Neutrophil (primary cell): ENCODE measurements around the gene ZDHHC9.

Experiments
- H3K27ac ChIP-seq: fragments of 200-600 bp; sonication (generic); 2 replicates; pipeline ENCODE4 v1.5.1; 2016; ENCODE audit warnings: mild to moderate bottlenecking, moderate library complexity
- H3K27me3 ChIP-seq: fragments of 200-600 bp; sonication (generic); 2 replicates; pipeline ENCODE4 v1.6.0; 2016; ENCODE audit warnings: mild to moderate bottlenecking
- H3K36me3 ChIP-seq: fragments of 200-600 bp; sonication (generic); 2 replicates; pipeline ENCODE4 v1.5.1; 2017
- H3K4me1 ChIP-seq, 2 experiments: fragments of 200-600 bp in 1 of 2; sonication (generic) in 1 of 2; 1 replicate in 1 of 2; 2 replicates in 1 of 2; pipeline versions ENCODE4 v1.5.1 to v1.6.1; 2013 to 2016; ENCODE audit warnings: low read depth in 1 of 2, low read length in 1 of 2, mild to moderate bottlenecking in 1 of 2, moderate library complexity in 1 of 2; ENCODE audit not compliant: control insufficient read depth in 1 of 2, insufficient read depth in 1 of 2
- H3K4me3 ChIP-seq, 2 experiments: fragments of 200-600 bp in 1 of 2; sonication (generic) in 1 of 2; 1 replicate in 1 of 2; 2 replicates in 1 of 2; pipeline ENCODE4 v1.5.1; 2013 to 2016; ENCODE audit warnings: low read depth in 1 of 2, low read length in 1 of 2, mild to moderate bottlenecking in 1 of 2, moderate library complexity in 1 of 2
- H3K9me3 ChIP-seq: fragments of 200-600 bp; sonication (generic); 2 replicates; pipeline ENCODE4 v1.5.1; 2016
- TF ChIP-seq, protein P1 (sequence below): fragments of 200-600 bp; sonication (generic); IDR thresholded peaks from 2 replicates; pipeline ENCODE4 v1.5.1; 2016; ENCODE audit warnings: antibody characterized with exemption

ZDHHC9 gene

DNA sequence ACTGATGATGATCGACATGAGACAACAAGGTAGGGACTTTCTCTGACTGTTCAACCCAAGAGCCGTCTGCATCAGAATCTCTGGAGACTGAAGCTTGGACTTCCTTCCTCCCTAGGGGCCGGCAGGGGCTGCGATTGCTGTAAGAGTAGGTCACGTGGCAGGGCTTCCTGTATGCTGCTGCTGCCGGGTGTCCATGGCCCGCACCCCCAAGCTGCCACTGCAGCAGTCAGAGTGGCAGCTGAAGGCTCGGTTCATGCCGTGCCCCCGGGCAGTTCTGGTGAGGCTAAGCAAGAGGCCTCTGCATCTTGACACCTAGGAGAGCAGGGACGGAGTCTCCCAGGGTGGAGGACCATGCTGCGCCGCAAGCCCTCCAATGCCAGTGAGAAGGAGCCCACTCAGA lies 63.9 kb downstream of the ZDHHC9 start, which contains the start of gene SASH3:
Gene SASH3, plus strand, starts transcription at position 203 of the 400 bp plus-strand sequence. Its CDS starts 149 bp downstream, at position 352.
- peaks cover 20% of the 10 kb centered on the region for H3K36me3 ChIP-seq
- H3K9me3 ChIP-seq: no peaks in the 10 kb centered on the region
- peaks cover 81 to 82% of the 10 kb centered on the region in 2 experiments for H3K4me1 ChIP-seq
- no peaks in the 10 kb centered on the region for H3K27me3 ChIP-seq
- TF ChIP-seq, protein P1, sequence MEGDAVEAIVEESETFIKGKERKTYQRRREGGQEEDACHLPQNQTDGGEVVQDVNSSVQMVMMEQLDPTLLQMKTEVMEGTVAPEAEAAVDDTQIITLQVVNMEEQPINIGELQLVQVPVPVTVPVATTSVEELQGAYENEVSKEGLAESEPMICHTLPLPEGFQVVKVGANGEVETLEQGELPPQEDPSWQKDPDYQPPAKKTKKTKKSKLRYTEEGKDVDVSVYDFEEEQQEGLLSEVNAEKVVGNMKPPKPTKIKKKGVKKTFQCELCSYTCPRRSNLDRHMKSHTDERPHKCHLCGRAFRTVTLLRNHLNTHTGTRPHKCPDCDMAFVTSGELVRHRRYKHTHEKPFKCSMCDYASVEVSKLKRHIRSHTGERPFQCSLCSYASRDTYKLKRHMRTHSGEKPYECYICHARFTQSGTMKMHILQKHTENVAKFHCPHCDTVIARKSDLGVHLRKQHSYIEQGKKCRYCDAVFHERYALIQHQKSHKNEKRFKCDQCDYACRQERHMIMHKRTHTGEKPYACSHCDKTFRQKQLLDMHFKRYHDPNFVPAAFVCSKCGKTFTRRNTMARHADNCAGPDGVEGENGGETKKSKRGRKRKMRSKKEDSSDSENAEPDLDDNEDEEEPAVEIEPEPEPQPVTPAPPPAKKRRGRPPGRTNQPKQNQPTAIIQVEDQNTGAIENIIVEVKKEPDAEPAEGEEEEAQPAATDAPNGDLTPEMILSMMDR: peak; percentile 55
- peak within 1 kb of the TSS; percentile 71 to 93 for H3K4me3 ChIP-seq
- H3K27ac ChIP-seq: peak within 1 kb of the TSS; percentile 99

DNA sequence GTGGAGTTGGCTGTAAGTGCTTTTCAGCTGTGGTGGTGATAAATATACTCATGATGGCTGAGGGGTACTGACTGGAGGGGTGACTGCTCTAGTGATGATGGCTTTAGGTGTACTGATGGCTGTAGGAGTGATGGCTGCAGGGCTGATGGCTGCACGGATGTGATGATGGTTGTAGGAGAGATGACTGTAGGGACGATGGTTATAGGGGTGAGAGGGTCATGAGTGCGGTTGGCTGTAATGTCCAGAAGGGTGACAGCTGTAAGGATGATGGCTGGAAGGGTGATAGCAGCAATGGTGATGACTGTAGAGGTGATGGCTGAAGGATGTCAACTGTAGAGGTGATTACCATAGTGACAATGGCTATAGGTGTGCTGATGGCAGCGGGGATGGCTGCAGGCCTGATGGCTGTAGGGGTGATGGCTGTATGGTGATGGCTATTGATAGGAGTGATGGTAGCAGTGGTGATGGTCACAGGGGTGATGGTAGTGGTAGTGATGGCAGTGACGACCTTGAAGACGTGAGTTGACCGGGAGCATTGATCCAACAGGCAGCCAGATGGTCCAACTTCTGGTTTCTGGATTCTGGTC lies 64.5 kb downstream of the ZDHHC9 start:
- peak overlapping the region; percentile 71 to 93 for H3K4me3 ChIP-seq
- peaks cover 81 to 82% of the 10 kb centered on the region in 2 experiments for H3K4me1 ChIP-seq
- no peaks in the 10 kb centered on the region for H3K9me3 ChIP-seq
- H3K27me3 ChIP-seq: no peaks in the 10 kb centered on the region
- H3K27ac ChIP-seq: peak overlapping the region; percentile 99
- H3K36me3 ChIP-seq: peaks cover 17% of the 10 kb centered on the region
- TF ChIP-seq, protein P1: no peak

DNA sequence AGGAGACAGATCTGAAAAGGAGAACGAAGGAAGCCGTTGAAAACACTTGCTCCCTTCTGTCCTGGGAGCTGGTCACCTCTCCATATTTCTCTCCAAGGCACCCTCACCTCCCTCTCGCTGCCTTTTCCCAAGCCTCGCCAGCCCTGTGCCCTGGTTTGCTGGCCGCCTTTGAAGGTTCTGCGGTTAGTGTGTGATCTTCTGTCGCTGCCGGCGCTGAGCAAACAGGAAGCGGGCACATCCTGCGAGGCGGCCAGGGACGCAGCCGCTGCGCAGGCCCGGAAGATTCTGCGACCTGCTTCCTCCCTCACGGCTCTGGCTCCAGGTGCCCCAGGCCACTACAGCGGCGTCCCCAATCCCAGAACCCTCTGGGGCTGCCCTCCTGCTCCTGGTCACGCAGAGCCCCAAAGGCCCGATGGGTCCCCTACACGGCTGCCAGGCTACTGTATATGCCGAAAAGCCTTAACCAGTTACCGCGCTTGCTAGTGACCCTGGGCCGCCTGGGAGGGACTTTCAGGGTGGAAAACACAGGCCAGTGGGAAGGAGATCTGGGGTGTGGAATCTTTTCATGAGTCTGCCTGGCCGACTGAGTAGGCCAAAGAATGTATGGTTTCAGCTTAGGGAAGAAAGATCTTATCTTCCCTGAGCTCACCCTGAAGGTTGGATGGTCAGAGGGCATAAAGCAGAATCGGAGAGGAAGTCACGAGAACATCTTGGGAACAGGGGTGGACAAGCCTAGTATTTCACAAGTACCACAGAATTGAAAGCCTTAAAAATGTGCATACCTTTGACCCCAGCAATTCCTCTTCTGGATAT lies 66.3 kb downstream of the ZDHHC9 start:
- H3K27ac ChIP-seq: peak overlapping the region; percentile 99
- TF ChIP-seq, protein P1: no peak
- H3K9me3 ChIP-seq: no peaks in the 10 kb centered on the region
- H3K4me1 ChIP-seq: peaks cover 76 to 81% of the 10 kb centered on the region in 2 experiments
- H3K27me3 ChIP-seq: no peaks in the 10 kb centered on the region
- peaks cover under 1% of the 10 kb centered on the region for H3K36me3 ChIP-seq
- H3K4me3 ChIP-seq: peak overlapping the region; percentile 53 to 71

DNA sequence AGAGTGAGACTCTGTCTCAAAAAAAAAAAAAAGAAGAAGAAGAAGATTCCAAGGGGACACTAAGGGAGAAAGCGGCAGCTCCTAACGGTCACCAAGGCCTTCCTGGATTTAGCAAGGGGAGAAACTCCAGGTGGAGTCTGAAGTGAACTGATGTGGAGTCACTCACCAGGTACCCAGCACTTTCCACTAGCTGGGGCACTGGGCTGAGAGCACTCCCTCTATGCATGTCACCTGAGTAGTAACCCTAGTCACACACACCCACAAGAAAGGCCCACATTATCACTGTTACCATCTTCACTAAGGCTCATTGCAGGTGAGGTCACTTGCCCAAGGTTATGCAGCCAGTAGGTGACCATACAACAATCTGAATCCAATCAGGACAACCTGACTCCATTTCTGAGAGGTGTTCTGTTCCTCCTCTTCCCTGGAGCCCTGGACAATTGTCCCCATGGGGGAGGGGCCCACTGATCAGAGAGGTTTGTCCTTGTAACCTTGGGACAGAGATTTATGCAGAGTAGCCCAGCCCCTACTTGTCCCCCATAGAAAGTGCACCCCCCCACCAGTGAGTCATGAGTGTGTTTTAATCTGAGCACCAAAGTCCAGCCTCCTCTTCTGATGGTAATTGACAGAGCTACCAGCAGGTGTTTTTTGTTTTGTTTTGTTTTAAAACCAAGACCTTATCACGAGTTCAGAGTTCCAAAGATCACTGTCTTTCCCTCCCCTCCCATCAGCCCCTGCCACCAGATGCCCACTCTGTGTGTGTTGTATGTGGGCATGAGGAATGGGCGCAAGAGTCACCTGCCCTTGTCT lies 69.8 kb downstream of the ZDHHC9 start:
- Histone ChIP-seq H3K9me3 (no peaks in the 10 kb centered on the region), H3K4me3 (peak overlapping the region; percentile 42 to 43), H3K4me1 (peaks cover 84 to 89% of the 10 kb centered on the region in 2 experiments), H3K27ac (peak overlapping the region; percentile 99), H3K36me3 (no peaks in the 10 kb centered on the region), H3K27me3 (no peaks in the 10 kb centered on the region)
- TF ChIP-seq, protein P1: no peak

DNA sequence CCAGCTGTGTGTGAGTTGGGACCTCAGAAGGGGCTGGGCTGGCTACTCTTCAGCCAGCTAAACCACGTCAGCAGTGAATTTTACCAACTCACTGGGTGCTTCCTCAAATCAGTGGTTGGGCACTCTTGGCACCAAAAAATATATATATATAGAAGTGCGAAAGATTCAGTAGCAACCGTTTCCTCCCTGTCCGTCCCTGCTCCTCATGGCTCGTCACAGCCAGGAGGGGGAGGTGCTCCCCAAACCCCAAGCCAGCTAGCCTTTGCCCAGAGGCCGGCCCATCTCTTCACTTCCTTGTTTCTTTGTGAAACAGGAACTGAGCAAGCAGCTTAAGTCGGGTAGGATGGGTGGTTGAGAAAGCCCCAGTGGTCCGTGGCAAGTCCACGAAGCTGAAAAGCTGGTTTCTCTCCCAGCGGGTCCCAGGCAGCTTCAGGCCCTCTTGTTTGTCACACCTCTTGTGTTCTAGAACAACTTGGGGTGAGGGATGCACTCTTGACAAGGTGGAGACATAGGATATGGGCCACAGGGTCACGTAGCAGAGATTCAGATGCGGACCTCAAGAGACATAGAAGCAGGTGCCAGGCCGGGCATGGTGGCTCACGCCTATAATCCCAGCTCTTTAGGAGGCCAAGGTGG lies 70.8 kb downstream of the ZDHHC9 start:
- Histone ChIP-seq H3K27ac (peak overlapping the region; percentile 99), H3K4me1 (peaks cover 77 to 80% of the 10 kb centered on the region in 2 experiments), H3K27me3 (no peaks in the 10 kb centered on the region), H3K4me3 (peak overlapping the region; percentile 42 to 43), H3K9me3 (no peaks in the 10 kb centered on the region), H3K36me3 (no peaks in the 10 kb centered on the region)
- TF ChIP-seq, protein P1: peak; percentile 33
